Retinal pigment epithelial cell (primary cell): ENCODE results near the gene CCDC190.
"Not testable (repeated sequence)": the region's sequence is repeated elsewhere in the genome, so short reads cannot be mapped to it uniquely, and the experiment has no call there.

Experiments used
- DNase-seq: peaks from one replicate; pipeline ENCODE4 v3.0.0-alpha.2; 2010; ENCODE audit warnings: low read depth
- H3K4me3 ChIP-seq: 2 replicates; pipeline ENCODE4 v1.5.1; 2011; ENCODE audit warnings: mild to moderate bottlenecking, low read length, control low read depth, moderate library complexity
- TF ChIP-seq, protein P1 (sequence below): conservative IDR thresholded peaks from 2 replicates; pipeline ENCODE4 v1.5.1; 2011; ENCODE audit warnings: low read depth, low read length, control low read depth, inconsistent platforms

The CCDC190 gene

GRCh38 chr1:162892906-162893611, 32.1 kb upstream of the CCDC190 start:
- no peak for DNase-seq
- H3K4me3 ChIP-seq = no peak overlapping the region
- TF ChIP-seq, protein P1, sequence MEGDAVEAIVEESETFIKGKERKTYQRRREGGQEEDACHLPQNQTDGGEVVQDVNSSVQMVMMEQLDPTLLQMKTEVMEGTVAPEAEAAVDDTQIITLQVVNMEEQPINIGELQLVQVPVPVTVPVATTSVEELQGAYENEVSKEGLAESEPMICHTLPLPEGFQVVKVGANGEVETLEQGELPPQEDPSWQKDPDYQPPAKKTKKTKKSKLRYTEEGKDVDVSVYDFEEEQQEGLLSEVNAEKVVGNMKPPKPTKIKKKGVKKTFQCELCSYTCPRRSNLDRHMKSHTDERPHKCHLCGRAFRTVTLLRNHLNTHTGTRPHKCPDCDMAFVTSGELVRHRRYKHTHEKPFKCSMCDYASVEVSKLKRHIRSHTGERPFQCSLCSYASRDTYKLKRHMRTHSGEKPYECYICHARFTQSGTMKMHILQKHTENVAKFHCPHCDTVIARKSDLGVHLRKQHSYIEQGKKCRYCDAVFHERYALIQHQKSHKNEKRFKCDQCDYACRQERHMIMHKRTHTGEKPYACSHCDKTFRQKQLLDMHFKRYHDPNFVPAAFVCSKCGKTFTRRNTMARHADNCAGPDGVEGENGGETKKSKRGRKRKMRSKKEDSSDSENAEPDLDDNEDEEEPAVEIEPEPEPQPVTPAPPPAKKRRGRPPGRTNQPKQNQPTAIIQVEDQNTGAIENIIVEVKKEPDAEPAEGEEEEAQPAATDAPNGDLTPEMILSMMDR = no peak

DNA sequence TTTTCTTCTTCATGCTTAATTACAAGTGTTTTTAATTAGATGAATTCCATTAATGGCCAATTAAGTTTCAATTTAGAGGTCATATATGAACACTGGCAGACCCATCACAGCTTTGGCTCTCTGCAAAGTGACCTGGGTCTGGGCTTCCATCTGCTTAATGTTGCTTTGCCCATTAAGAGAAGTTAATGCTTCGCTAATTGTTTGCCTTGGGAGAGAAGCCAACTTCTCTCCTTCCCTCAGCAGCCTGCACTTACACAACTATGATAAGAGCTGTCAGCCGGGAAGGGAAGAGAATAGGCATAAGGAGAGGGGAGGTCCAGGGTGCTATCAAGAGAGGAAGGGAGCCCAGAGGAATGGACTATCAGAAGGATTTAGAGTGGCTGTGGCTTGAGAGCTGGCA, 29.0 kb upstream of the CCDC190 start:
- no peak for DNase-seq
- TF ChIP-seq, protein P1 = no peak

GRCh38 chr1:162886705-162887104, 25.7 kb upstream of the CCDC190 start:
- DNase-seq = no peak
- TF ChIP-seq, protein P1 = no peak
- H3K4me3 ChIP-seq = no peak overlapping the region

More for the DNA sequence above, 29.0 kb upstream of the CCDC190 start:
- H3K4me3 ChIP-seq = no peak overlapping the region

- no peak overlapping the region for H3K4me3 ChIP-seq
Observed at GRCh38 chr1:162885265-162885664, 24.3 kb upstream of the CCDC190 start.

DNA sequence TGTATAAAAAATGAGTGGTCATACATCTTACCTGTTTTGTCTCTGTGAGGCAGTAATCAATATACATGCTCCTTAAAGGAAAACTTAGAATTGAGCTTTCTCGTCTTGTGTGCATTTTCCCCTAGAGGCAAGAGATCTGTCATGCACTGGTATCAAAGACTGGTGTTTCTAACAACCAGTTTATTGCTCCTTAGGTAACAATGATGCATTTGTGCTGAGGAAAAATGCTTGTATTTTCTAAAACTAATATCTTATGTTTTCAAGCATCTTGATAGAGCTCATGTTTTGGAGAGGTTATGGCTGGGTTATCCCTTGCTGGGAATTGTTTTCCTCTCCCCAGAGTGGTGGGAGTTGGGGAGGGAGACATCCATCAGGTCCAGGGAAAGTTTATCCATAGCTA, 23.9 kb upstream of the CCDC190 start:
- DNase-seq = no peak
- H3K4me3 ChIP-seq = no peak overlapping the region
- TF ChIP-seq, protein P1 = no peak

More at GRCh38 chr1:162885265-162885664, 24.3 kb upstream of the CCDC190 start:
- DNase-seq = no peak
- TF ChIP-seq, protein P1 = no peak

GRCh38 chr1:162882248-162882674, 21.3 kb upstream of the CCDC190 start:
- no peak for DNase-seq
- TF ChIP-seq, protein P1 = no peak
- no peak overlapping the region for H3K4me3 ChIP-seq

DNA sequence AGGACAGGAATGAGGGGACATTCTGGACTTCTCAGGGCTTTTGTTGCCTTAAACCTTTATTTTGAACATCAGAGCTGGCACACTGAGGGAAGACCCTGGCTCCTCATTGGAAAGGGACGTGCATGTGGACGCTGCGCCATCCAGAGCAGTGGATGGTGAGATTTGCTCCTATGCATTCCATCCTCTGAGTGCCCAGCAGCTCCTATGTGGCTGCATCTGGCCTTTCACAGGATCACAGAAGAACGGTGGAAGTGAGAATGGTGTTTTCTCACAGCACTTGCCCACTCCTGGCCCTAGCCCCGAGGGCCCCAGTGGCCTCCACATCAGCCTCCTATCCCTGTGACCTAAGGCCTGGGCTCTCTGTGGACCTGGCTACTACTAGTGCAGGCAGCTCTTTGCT, 20.6 kb upstream of the CCDC190 start:
- no peak for DNase-seq
- TF ChIP-seq, protein P1 = no peak
- no peak overlapping the region for H3K4me3 ChIP-seq

- DNase-seq, H3K4me3 ChIP-seq: not testable (repeated sequence)
Observed at GRCh38 chr1:162880617-162881016, 19.6 kb upstream of the CCDC190 start.
